ENCODE data around the gene NPEPPS.

The NPEPPS gene

DNA sequence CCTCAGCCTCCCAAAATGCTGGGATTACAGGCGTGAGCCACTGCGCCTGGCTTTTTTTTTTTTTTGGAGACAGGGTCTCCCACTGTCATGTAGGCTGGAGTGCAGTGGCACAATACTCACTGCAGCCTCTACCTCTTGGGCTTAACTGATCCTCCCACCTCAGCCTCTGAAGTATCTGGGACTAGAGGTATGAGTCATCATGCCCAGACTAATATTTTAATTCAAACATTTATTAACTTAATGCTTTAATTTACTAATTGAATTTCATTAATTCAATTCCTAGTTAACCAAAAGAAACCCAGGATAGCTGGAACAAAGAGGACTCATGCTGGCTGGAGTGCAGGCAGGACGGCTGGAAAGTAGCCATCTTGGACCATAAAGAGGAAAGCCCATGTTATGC lies 104.8 kb downstream of the NPEPPS start:
- Histone ChIP-seq H3K4me3 (ENCODE audit: low read length) (no peak overlapping the region), H3K27me3 (ENCODE audit: insufficient read depth, low read length) (no peaks in the 10 kb centered on the region), H3K9ac (ENCODE audit: low read depth, low read length) (no peak overlapping the region), H3K4me1 (ENCODE audit: insufficient read depth, low read length) (no peaks in the 10 kb centered on the region), H3K9me3 (ENCODE audit: insufficient read depth, low read depth, low read length) (no peaks in the 10 kb centered on the region), H3K36me3 (ENCODE audit: insufficient read depth, low read depth, low read length) (peaks cover 13% of the 10 kb centered on the region; the same call in 1 of the 2 replicates), H3K27ac (ENCODE audit: low read length) (no peak overlapping the region)

DNA sequence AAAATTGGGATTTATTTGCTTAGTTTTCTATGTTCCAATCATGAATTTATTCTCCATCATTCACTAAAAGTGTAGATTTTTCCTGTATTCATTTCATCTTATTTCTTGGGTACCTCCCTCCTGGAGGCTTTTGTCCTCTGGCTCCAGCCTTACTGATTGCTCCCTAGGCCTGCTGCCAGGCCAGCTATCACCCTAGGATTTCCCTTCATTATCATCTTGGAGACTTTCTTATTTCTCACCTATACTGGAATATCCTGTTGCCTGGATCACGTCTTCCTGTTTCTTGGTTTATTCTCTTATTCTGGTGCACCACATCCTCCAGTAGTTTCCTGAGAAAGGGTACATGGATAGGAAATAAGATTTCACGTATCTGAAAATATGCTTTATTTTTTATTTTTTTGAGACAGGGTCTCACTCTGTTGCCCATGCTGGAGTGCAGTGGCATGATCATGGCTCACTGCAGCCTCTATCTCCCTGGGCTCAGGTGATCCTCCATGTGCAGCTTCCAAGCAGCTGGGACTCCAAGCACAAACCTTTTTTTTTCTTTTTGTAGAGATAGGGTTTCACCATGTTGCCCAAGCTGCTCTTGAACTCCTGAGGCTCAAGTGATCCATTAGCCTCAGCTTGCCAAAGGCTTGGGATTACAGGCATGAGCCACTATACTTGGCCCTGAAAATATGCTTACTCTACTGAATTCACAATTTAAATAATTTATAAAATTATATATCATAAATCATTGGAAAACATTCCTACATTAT lies 105.5 kb downstream of the NPEPPS start:
- Histone ChIP-seq H3K36me3 (ENCODE audit: insufficient read depth, low read depth, low read length) (peaks cover 13% of the 10 kb centered on the region; the same call in 1 of the 2 replicates), H3K27ac (ENCODE audit: low read length) (no peak overlapping the region), H3K9ac (ENCODE audit: low read depth, low read length) (no peak overlapping the region), H3K9me3 (ENCODE audit: insufficient read depth, low read depth, low read length) (no peaks in the 10 kb centered on the region), H3K4me1 (ENCODE audit: insufficient read depth, low read length) (no peaks in the 10 kb centered on the region), H3K27me3 (ENCODE audit: insufficient read depth, low read length) (no peaks in the 10 kb centered on the region), H3K4me3 (ENCODE audit: low read length) (no peak overlapping the region)

DNA sequence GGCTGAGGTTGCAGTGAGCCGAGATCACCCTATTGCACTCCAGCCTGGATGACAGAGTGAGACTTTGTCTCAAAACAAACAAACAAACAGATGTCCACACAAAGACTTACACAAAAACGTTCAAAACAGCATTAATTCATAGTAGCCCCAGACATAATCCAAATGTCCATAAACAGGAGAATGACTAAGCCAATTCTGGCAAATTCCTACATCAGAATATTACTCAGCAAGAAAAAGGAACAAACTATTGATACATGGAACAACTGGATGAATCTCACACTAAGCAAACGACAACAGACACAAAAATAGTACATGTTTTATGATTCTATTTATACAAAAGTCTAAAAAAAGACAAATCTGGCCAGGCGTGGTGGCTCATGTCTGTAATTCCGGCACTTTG lies 108.0 kb downstream of the NPEPPS start:
- no peaks in the 10 kb centered on the region for H3K27me3 ChIP-seq (ENCODE audit: insufficient read depth, low read length)
- H3K36me3 ChIP-seq (ENCODE audit: insufficient read depth, low read depth, low read length), result peaks cover 13% of the 10 kb centered on the region; the same call in 1 of the 2 replicates
- H3K9me3 ChIP-seq (ENCODE audit: insufficient read depth, low read depth, low read length), result no peaks in the 10 kb centered on the region
- no peak overlapping the region for H3K27ac ChIP-seq (ENCODE audit: low read length)
- no peak overlapping the region for H3K4me3 ChIP-seq (ENCODE audit: low read length)
- no peak overlapping the region for H3K9ac ChIP-seq (ENCODE audit: low read depth, low read length)
- H3K4me1 ChIP-seq (ENCODE audit: insufficient read depth, low read length), result no peaks in the 10 kb centered on the region

DNA sequence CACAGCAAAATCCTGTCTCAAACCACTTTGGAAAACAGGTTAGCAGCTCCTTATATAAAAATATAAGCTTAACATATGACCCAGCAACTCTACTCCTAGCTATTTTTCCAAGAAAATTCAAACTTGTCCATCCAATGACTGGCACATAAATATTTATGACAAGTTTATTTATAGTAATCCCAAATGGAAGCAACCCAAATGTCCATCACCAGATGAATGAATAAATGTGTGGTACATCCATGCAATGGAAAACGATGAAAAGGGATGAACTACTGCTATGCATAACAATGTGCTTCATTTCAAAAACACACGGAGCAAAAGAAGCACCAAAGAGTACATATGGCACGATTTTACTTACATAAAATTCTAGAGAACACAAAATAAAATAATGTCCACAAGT lies 109.2 kb downstream of the NPEPPS start:
- H3K4me3 ChIP-seq (ENCODE audit: low read length), result no peak overlapping the region
- peaks cover 13% of the 10 kb centered on the region; the same call in 1 of the 2 replicates for H3K36me3 ChIP-seq (ENCODE audit: insufficient read depth, low read depth, low read length)
- H3K9ac ChIP-seq (ENCODE audit: low read depth, low read length), result no peak overlapping the region
- no peaks in the 10 kb centered on the region for H3K9me3 ChIP-seq (ENCODE audit: insufficient read depth, low read depth, low read length)
- H3K27me3 ChIP-seq (ENCODE audit: insufficient read depth, low read length), result no peaks in the 10 kb centered on the region
- no peaks in the 10 kb centered on the region for H3K4me1 ChIP-seq (ENCODE audit: insufficient read depth, low read length)
- H3K27ac ChIP-seq (ENCODE audit: low read length), result no peak overlapping the region

DNA sequence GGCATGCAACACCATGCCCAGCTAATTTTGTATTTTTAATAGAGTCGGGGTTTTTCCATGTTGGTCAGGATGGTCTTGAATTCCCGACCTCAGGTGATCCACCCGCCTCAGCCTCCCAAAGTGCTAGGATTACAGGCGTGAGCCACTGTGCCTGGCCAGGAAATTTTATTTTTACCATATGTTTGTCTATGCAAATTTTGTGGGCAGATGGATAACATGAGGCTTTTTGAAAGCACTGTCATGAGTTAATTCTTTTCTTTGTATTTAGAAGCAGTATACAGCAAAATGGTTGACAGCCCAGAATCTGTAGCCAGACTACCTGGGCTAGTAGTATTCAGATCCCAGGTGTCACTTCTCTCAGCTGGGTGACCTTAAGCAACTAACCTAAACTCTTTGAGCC lies 110.3 kb downstream of the NPEPPS start:
- Histone ChIP-seq H3K36me3 (ENCODE audit: insufficient read depth, low read depth, low read length) (peaks cover 8% of the 10 kb centered on the region; the same call in 1 of the 2 replicates), H3K27me3 (ENCODE audit: insufficient read depth, low read length) (no peaks in the 10 kb centered on the region), H3K9ac (ENCODE audit: low read depth, low read length) (no peak overlapping the region), H3K4me1 (ENCODE audit: insufficient read depth, low read length) (no peaks in the 10 kb centered on the region), H3K9me3 (ENCODE audit: insufficient read depth, low read depth, low read length) (no peaks in the 10 kb centered on the region), H3K27ac (ENCODE audit: low read length) (no peak overlapping the region), H3K4me3 (ENCODE audit: low read length) (no peak overlapping the region)

DNA sequence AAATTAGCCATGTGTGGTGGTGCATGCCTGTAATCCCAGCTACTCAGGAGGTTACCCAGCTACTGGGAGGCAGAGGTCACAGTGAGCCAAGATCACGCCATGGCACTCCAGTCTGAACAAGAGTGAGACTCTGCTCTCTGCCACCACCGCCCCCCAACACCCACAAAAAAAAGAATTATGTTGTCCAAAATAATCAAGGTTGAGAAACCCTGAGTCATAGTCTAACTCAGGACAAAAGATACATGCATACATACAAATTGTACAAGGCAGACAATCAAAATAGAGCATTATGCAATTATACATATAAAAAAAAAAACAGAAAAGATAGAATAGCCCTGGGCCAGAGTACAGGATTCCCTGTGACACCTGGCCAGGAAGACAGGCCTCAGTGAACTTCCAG lies 112.2 kb downstream of the NPEPPS start:
- Histone ChIP-seq H3K4me1 (ENCODE audit: insufficient read depth, low read length) (no peaks in the 10 kb centered on the region), H3K4me3 (ENCODE audit: low read length) (no peak overlapping the region), H3K27me3 (ENCODE audit: insufficient read depth, low read length) (no peaks in the 10 kb centered on the region), H3K9ac (ENCODE audit: low read depth, low read length) (no peak overlapping the region), H3K36me3 (ENCODE audit: insufficient read depth, low read depth, low read length) (no peaks in the 10 kb centered on the region), H3K27ac (ENCODE audit: low read length) (no peak overlapping the region), H3K9me3 (ENCODE audit: insufficient read depth, low read depth, low read length) (no peaks in the 10 kb centered on the region)

DNA sequence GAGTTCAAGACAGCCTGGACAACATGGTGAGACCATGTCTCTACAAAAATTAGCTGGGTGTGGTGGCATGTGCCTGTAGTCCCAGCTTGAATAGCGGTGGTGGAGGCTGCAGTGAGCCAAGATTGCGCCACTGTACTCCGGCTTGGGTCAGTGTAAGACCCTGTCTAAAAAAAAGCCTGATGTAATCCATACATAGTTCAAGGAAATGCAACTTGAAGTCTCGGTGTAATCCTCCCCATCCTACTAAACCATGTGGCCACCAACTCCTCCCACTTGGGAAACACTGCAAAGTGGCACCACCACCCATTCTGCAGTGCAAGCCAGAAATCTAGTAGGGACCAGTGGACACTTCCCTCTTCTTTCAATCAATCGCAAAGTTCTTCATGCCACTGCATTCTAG lies 113.4 kb downstream of the NPEPPS start:
- Histone ChIP-seq H3K27me3 (ENCODE audit: insufficient read depth, low read length) (no peaks in the 10 kb centered on the region), H3K27ac (ENCODE audit: low read length) (no peak overlapping the region), H3K9me3 (ENCODE audit: insufficient read depth, low read depth, low read length) (no peaks in the 10 kb centered on the region), H3K4me1 (ENCODE audit: insufficient read depth, low read length) (no peaks in the 10 kb centered on the region), H3K4me3 (ENCODE audit: low read length) (no peak overlapping the region), H3K36me3 (ENCODE audit: insufficient read depth, low read depth, low read length) (no peaks in the 10 kb centered on the region), H3K9ac (ENCODE audit: low read depth, low read length) (no peak overlapping the region)

DNA sequence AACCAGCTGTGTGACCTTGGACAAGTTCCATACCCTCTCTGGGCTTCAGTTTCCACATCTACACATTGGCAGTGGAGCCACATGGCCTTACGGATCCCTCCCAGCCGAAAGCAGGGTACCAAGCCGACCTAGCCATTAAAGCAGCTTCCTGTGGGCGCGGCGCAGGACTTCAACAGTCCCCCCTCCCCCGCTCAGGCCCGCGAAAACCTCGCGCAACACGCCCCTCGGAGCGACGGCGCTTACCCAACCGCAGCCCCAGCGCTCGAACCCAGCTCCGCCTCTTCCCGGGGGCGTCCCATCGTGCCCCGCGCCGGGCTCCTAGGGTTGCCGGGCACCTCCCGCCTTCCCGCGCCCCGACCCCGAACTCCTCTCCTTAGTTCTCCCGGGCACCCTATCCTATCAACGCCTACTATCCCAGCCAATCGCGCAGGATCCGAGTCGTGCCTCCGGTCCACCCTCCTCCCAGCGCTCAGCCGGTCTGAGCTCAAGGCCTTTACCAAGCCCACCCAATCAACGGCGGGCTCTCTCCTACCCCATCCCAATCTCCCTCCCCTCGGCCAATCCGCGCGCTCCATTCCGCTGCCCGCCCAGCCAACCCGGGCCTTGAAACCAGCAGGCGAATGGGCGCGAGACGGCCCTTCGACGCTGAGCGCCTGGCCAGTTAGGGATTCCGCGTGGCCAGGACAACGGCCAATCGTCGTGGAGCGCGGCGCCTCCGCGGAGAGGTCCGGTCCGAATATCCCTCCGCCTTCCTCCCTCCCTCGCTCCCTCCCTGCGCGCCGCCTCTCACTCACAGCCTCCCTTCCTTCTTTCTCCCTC lies 118.5 kb downstream of the NPEPPS start, which contains the start of gene KPNB1:
Gene KPNB1, plus strand, starts transcription at position 767 of the 819 bp plus-strand sequence. CDS start 326 bp downstream, outside the sequence.
- Histone ChIP-seq H3K4me1 (ENCODE audit: insufficient read depth, low read length) (peaks cover 12% of the 10 kb centered on the region), H3K27me3 (ENCODE audit: insufficient read depth, low read length) (no peaks in the 10 kb centered on the region), H3K9me3 (ENCODE audit: insufficient read depth, low read depth, low read length) (no peaks in the 10 kb centered on the region), H3K27ac (ENCODE audit: low read length) (peak within 1 kb of the TSS; percentile 90), H3K9ac (ENCODE audit: low read depth, low read length) (peak within 1 kb of the TSS; percentile 98), H3K36me3 (ENCODE audit: insufficient read depth, low read depth, low read length) (peaks cover 37% of the 10 kb centered on the region), H3K4me3 (ENCODE audit: low read length) (peak within 1 kb of the TSS; percentile 98)

DNA sequence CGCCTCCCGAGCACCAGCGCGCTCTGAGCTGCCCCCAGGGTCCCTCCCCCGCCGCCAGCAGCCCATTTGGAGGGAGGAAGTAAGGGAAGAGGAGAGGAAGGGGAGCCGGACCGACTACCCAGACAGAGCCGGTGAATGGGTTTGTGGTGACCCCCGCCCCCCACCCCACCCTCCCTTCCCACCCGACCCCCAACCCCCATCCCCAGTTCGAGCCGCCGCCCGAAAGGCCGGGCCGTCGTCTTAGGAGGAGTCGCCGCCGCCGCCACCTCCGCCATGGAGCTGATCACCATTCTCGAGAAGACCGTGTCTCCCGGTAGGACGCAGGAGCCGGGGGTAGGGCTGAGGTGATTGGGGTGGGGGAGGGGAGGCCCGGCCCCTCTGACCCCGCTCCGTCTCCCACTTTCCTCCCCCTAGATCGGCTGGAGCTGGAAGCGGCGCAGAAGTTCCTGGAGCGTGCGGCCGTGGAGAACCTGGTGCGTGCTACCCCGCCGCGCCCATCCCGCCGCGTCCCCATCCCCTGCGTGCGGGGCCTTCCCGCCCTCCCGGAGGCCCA lies 119.1 kb downstream of the NPEPPS start:
- Histone ChIP-seq H3K27me3 (ENCODE audit: insufficient read depth, low read length) (no peaks in the 10 kb centered on the region), H3K36me3 (ENCODE audit: insufficient read depth, low read depth, low read length) (peaks cover 44% of the 10 kb centered on the region), H3K4me1 (ENCODE audit: insufficient read depth, low read length) (peaks cover 12% of the 10 kb centered on the region)

DNA sequence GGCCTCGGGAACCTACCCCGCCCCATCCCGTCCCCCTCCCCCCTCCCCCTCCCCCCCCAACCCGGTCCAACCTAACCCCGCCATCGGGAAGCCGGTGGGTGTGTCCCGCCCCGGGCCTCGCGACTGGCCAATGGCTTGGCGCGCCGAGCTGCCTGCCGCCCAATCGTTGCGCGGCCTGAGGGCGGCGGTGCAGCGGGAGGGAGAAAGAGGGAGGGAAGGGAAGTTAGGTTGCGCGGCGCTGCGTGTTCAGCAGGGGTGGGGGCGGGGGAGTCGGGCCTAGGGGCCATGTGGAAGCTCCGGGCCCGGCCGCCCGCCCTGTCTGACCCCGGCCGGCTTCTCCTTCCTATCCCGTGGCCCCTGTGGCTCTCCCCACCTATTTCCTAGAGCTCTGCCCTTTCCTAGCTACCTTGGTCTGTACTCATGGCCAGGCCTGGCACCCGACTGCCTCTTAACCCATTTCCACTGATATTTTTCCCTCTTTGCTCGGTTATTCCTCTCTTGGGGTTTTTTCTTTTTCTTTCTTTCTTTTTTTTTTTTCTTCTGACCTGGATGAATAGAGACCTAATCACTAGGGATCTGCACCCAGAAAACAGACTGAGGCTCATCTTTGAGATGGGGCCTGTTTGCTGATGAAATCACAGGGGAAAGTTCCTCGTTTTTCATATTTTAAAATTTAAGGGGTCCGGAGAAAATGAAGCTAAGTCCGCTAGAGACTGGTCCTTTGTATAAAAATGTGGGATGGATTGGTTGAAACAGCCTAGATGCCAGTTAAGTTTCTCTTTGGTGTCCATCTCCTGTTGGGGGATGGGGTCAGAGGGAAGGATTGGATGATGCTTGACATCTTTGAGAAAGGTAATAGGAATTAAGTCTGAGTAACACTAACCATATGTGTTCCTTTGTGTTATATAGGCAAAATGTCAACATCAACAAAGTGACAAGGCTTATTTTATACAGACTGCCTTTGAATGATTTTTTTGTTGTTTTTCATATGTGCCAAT lies 119.9 kb downstream of the NPEPPS start:
- Histone ChIP-seq H3K27ac (ENCODE audit: low read length) (peak overlapping the region; percentile 89), H3K9me3 (ENCODE audit: insufficient read depth, low read depth, low read length) (no peaks in the 10 kb centered on the region), H3K36me3 (ENCODE audit: insufficient read depth, low read depth, low read length) (peaks cover 52% of the 10 kb centered on the region), H3K9ac (ENCODE audit: low read depth, low read length) (peak overlapping the region; percentile 98), H3K4me1 (ENCODE audit: insufficient read depth, low read length) (peaks cover 12% of the 10 kb centered on the region), H3K27me3 (ENCODE audit: insufficient read depth, low read length) (no peaks in the 10 kb centered on the region), H3K4me3 (ENCODE audit: low read length) (peak overlapping the region; percentile 98)

More for the DNA sequence above, 119.1 kb downstream of the NPEPPS start:
- Histone ChIP-seq H3K9ac (ENCODE audit: low read depth, low read length) (peak overlapping the region; percentile 90; the same call in 1 of the 2 replicates), H3K27ac (ENCODE audit: low read length) (peak overlapping the region; percentile 50), H3K9me3 (ENCODE audit: insufficient read depth, low read depth, low read length) (no peaks in the 10 kb centered on the region), H3K4me3 (ENCODE audit: low read length) (peak overlapping the region; percentile 70)

DNA sequence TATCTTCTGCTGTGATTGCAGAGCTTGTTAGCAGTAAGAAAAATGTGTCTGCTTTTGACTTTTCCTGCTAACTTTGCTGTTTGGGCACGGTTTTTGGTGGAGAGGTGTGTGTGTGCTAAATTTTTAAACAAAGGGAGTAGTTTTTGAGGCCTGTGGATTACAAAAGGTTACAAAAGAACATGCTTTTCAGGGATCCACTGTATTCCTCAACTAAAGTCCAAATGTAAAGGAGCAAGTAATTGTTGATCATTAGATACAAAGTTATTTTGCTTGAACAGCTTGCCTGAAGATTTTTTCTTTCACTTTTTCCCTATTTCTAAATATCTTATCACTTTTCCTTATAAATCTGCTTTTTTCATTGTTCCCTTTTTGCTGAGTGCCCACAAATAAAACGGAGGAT lies 120.8 kb downstream of the NPEPPS start:
- H3K27ac ChIP-seq (ENCODE audit: low read length), result peak overlapping the region; percentile 14
- no peaks in the 10 kb centered on the region for H3K27me3 ChIP-seq (ENCODE audit: insufficient read depth, low read length)
- peaks cover 60% of the 10 kb centered on the region for H3K36me3 ChIP-seq (ENCODE audit: insufficient read depth, low read depth, low read length)
- peak overlapping the region; percentile 98 for H3K4me3 ChIP-seq (ENCODE audit: low read length)
- peak overlapping the region; percentile 98; the same call in 1 of the 2 replicates for H3K9ac ChIP-seq (ENCODE audit: low read depth, low read length)
- H3K4me1 ChIP-seq (ENCODE audit: insufficient read depth, low read length), result peaks cover 12% of the 10 kb centered on the region
- no peaks in the 10 kb centered on the region for H3K9me3 ChIP-seq (ENCODE audit: insufficient read depth, low read depth, low read length)

All from iPS-20b (cell line).